Natural killer cell treated with Interleukin-12 subunit alpha and Interleukin-12 subunit beta and Interleukin-15 and Interleukin-18, amount 100 ng/mL, for 72 hours (primary cell): Measurements from ENCODE around the gene PCARE. TPM values are rescaled to one million over a fixed set of nuclear protein-coding genes. Genes with fewer than 3 reads are reported as not detected.

Experiments used
- ATAC-seq, 2 donors: fragments of 150-1000 bp; cut with Tn5 transposase in 1 of 2; sonication (Bioruptor Pico), chemical (Tn5 transposase) in 1 of 2; 2 replicates each; pipeline ENCODE4 v1.10.0; 2021
- DNase-seq: peaks from one replicate; pipeline ENCODE4 v3.0.0; 2022; ENCODE audit warnings: low spot score
- H3K27ac Mint-ChIP-seq, 2 donors: 1 replicate in 1 of 2; 2 replicates in 1 of 2; pipeline ENCODE4 v1.8.0; 2022; ENCODE audit warnings: mixed read lengths in 2 of 2, mild to moderate bottlenecking in 1 of 2, moderate library complexity in 1 of 2
- H3K27me3 Mint-ChIP-seq, 2 donors: 1 replicate in 1 of 2; 2 replicates in 1 of 2; pipeline ENCODE4 v1.8.0; 2022; ENCODE audit warnings: mixed read lengths in 2 of 2
- H3K36me3 Mint-ChIP-seq: one replicate; pipeline ENCODE4 v1.8.0; 2022; ENCODE audit warnings: mixed read lengths
- H3K4me1 Mint-ChIP-seq, 2 donors: 1 replicate in 1 of 2; 2 replicates in 1 of 2; pipeline ENCODE4 v1.8.0; 2022; ENCODE audit warnings: low read depth in 2 of 2, mixed read lengths in 2 of 2, mild to moderate bottlenecking in 1 of 2
- H3K4me3 Mint-ChIP-seq: one replicate; pipeline ENCODE4 v1.8.0; 2022; ENCODE audit warnings: mixed read lengths
- H3K9me3 Mint-ChIP-seq: 2 replicates; pipeline ENCODE4 v1.8.0; 2022; ENCODE audit warnings: mixed read lengths
- total RNA-seq, 2 donors: library from RNA; stranded (reverse); gene quantifications; one replicate each; pipeline ENCODE4 v1.2.3, GENCODE V29; 2022

PCARE gene
- total RNA-seq, 2 donors from 2014 or later: not detected

- Mint-ChIP-seq H3K9me3 (no peaks in the 10 kb centered on the region), H3K27ac (no peak overlapping the region), H3K4me3 (no peak overlapping the region), H3K27me3 (no peaks in the 10 kb centered on the region), H3K4me1 (no peaks in the 10 kb centered on the region), H3K36me3 (no peaks in the 10 kb centered on the region)
- no peak for ATAC-seq
- DNase-seq: no peak
These were observed 10.5 kb downstream of the PCARE start for GRCh38 chr2:29063646-29064345.

DNA sequence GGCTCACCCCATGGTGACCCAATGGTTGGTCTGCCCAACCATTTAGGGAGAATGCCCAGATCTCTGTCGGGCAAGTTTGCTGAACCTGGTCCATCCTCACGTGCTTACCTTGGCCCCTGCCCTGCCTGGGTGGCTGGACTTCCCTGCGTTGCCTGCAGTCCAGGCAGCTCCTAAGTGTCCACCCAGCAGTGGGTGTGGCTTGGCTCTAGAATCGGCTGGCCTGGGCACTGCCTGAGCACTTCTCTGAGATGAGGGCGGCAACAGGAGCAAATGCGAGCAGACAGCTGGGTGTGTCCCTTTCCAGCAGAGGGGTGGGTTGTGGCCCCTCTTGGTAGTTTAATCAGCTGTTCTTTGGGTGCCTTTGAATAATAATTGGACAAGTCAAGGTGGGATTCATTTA, 11.3 kb downstream of the PCARE start:
- H3K27me3 Mint-ChIP-seq: no peaks in the 10 kb centered on the region
- H3K36me3 Mint-ChIP-seq: no peaks in the 10 kb centered on the region
- H3K9me3 Mint-ChIP-seq: no peaks in the 10 kb centered on the region
- no peak overlapping the region for H3K4me3 Mint-ChIP-seq
- no peaks in the 10 kb centered on the region for H3K4me1 Mint-ChIP-seq
- no peak for DNase-seq
- no peak for ATAC-seq
- no peak overlapping the region for H3K27ac Mint-ChIP-seq

DNA sequence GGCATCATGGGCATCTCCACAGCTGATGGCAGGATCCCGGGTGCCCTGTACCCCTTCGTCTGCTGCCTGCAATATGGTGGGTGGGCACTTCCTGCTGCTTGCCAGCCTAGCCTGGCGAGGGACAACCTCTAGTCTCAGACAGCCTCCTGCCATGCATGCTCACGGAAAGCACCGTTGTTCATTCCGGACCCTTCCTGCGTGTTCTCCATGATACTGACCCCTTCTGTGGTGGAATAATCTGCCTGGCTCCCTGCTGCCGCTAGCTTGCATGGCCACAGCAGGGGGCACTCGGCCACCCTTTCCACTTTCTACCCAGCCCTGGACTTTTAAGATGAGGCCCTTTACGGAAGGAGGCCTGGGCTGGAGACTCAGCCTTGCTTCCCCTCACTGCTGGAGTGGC, 12.0 kb downstream of the PCARE start:
- ATAC-seq (no peak), DNase-seq (no peak)
- no peaks in the 10 kb centered on the region for H3K36me3 Mint-ChIP-seq
- H3K27ac Mint-ChIP-seq: no peak overlapping the region
- no peaks in the 10 kb centered on the region for H3K27me3 Mint-ChIP-seq
- no peaks in the 10 kb centered on the region for H3K4me1 Mint-ChIP-seq
- H3K9me3 Mint-ChIP-seq: no peaks in the 10 kb centered on the region
- no peak overlapping the region for H3K4me3 Mint-ChIP-seq

DNA sequence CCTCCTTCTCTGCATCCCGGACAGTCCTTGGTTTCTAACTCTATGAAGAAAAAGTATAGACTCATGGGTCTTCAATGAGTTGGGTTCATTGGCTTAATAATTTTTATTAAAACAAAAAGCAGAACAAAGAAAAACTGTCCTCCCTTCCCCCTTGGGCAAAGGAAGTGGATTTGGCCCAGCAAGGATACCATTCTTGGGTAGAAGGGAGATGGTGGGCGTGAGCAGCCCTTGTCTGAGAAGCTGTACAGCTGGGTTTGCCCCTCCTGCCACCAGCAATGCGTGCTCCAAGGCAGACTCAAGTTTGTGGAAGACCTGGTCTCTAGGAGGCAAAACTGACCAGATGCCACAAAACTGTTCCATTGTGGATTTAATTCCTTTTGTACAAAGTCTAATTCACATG, 12.7 kb downstream of the PCARE start:
- no peaks in the 10 kb centered on the region for H3K9me3 Mint-ChIP-seq
- no peak for DNase-seq
- no peak overlapping the region for H3K4me3 Mint-ChIP-seq
- no peaks in the 10 kb centered on the region for H3K27me3 Mint-ChIP-seq
- H3K4me1 Mint-ChIP-seq: no peaks in the 10 kb centered on the region
- no peak for ATAC-seq
- H3K27ac Mint-ChIP-seq: no peak overlapping the region
- no peaks in the 10 kb centered on the region for H3K36me3 Mint-ChIP-seq

GRCh38 chr2:29061176-29061575, 13.1 kb downstream of the PCARE start:
- H3K27ac Mint-ChIP-seq: no peak overlapping the region
- H3K9me3 Mint-ChIP-seq: no peaks in the 10 kb centered on the region
- DNase-seq (no peak), ATAC-seq (no peak)
- H3K4me1 Mint-ChIP-seq: no peaks in the 10 kb centered on the region
- no peak overlapping the region for H3K4me3 Mint-ChIP-seq
- no peaks in the 10 kb centered on the region for H3K27me3 Mint-ChIP-seq
- H3K36me3 Mint-ChIP-seq: no peaks in the 10 kb centered on the region

DNA sequence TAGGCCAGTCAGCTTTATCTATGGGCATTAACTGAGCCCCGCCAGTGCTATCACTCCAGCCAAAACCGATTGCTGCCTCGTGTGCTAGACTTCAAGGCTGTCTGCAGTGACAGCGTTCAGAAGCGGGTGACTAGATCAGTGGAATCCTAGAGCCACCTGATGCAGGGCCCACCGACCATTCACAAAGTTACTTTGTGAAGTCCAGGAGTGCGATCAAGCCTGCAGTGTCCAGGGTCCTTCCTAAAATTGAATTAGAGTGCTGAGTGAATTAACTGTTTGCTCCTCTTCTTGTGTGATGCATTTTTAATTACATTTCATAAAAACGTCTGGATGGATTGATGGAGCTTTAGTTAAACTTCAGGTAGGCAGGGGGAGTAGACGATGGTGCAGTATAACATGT, 13.9 kb downstream of the PCARE start:
- no peak for ATAC-seq
- no peaks in the 10 kb centered on the region for H3K4me1 Mint-ChIP-seq
- no peaks in the 10 kb centered on the region for H3K27me3 Mint-ChIP-seq
- no peaks in the 10 kb centered on the region for H3K9me3 Mint-ChIP-seq
- no peak overlapping the region for H3K27ac Mint-ChIP-seq
- H3K36me3 Mint-ChIP-seq: no peaks in the 10 kb centered on the region
- no peak overlapping the region for H3K4me3 Mint-ChIP-seq
- no peak for DNase-seq

GRCh38 chr2:29059624-29060023, 14.7 kb downstream of the PCARE start:
- Mint-ChIP-seq H3K27me3 (no peaks in the 10 kb centered on the region), H3K9me3 (no peaks in the 10 kb centered on the region), H3K4me3 (no peak overlapping the region), H3K27ac (peak overlapping the region in 1 of 2 donors; percentile 47), H3K36me3 (no peaks in the 10 kb centered on the region), H3K4me1 (no peaks in the 10 kb centered on the region)
- DNase-seq: no peak
- no peak for ATAC-seq

GRCh38 chr2:29057006-29057405, 17.3 kb downstream of the PCARE start:
- H3K4me3 Mint-ChIP-seq: no peak overlapping the region
- no peaks in the 10 kb centered on the region for H3K9me3 Mint-ChIP-seq
- no peaks in the 10 kb centered on the region for H3K27me3 Mint-ChIP-seq
- no peak overlapping the region for H3K27ac Mint-ChIP-seq
- no peaks in the 10 kb centered on the region for H3K36me3 Mint-ChIP-seq
- no peak for ATAC-seq
- DNase-seq: no peak
- H3K4me1 Mint-ChIP-seq: no peaks in the 10 kb centered on the region

DNA sequence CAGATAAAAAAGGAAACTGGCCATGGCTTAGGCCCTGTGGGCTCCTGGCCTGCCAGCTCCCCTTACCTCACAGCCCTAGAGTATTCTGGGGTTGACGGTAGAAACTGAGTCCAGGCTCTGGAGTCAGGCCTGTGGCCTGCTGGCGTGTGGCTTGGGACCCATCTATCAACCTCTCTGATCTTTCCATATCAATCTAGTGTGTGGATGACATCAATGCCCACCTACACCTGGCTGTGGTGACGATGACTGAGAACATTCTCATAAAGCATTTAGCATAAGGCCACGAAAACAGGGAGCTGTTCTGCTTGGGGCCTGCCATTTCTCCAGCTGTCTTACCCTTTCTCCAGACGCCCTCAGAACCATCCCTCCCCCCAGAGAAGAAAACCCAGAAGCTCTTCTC, 17.9 kb downstream of the PCARE start:
- H3K9me3 Mint-ChIP-seq: no peaks in the 10 kb centered on the region
- H3K27ac Mint-ChIP-seq: peak overlapping the region in 1 of 2 donors; percentile 54
- no peaks in the 10 kb centered on the region for H3K36me3 Mint-ChIP-seq
- H3K27me3 Mint-ChIP-seq: no peaks in the 10 kb centered on the region
- DNase-seq (no peak), ATAC-seq (no peak)
- H3K4me3 Mint-ChIP-seq: no peak overlapping the region
- no peaks in the 10 kb centered on the region for H3K4me1 Mint-ChIP-seq

DNA sequence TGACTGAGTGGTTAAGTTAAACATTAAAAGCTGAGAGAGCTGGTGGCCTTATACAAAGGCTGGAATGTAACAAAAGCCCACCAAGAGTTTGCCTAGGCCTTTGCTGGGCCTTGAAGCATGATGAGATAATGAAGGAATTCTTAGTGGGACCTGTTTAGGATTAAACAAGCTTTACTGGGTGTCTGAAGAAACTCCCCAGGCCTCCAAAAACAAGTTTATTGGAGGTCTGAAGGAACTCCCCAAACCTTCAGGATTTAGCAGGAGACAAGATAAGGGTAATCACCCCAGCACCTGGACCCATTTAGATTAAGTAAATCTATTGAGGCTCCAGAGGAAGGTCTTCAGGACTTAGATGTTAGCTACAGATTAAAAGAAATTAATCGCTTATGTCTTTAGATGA, 18.7 kb downstream of the PCARE start:
- Mint-ChIP-seq H3K4me3 (no peak overlapping the region), H3K4me1 (no peaks in the 10 kb centered on the region), H3K27me3 (no peaks in the 10 kb centered on the region), H3K27ac (no peak overlapping the region), H3K9me3 (no peaks in the 10 kb centered on the region), H3K36me3 (no peaks in the 10 kb centered on the region)
- ATAC-seq: no peak
- DNase-seq: no peak

- no peaks in the 10 kb centered on the region for H3K9me3 Mint-ChIP-seq
- ATAC-seq (no peak), DNase-seq (no peak)
- H3K27ac Mint-ChIP-seq: no peak overlapping the region
- H3K4me3 Mint-ChIP-seq: no peak overlapping the region
- no peaks in the 10 kb centered on the region for H3K4me1 Mint-ChIP-seq
- H3K27me3 Mint-ChIP-seq: no peaks in the 10 kb centered on the region
- no peaks in the 10 kb centered on the region for H3K36me3 Mint-ChIP-seq
These were observed 19.9 kb downstream of the PCARE start for GRCh38 chr2:29054430-29054829.

DNA sequence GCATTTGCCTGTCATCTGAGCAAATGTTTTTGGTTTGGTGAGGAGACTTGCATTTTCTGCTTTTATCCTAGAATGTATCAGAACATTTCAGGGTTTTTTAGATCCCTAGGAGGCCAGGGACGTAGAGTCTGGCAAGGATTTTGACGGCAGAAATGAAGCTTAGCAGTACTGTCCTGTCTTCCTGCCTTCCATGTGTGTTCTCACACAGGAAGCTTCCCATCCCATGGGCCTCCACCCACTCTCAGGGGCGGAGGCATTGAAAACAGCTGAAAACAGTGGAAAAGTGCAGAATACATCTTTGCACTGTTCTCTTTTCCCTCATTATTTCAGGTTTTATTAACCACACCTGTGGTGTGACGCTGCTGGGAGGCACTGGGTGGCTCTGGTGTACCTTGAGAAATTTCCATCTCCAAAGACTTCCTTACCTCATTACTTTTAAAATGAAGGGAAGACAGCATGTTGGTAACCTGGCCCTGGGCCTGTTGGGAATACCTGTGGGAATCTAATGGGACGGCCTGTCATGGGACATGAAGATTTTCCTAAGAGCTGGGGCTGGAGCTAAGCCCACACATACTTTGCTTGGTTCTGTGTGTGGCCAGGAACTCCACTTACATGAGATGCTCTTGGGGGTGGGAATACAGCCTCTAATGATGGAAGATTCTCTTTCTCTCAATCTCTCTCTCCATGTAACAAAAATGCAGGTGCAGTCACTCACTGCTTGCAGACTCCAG, 20.5 kb downstream of the PCARE start:
- H3K9me3 Mint-ChIP-seq: no peaks in the 10 kb centered on the region
- no peaks in the 10 kb centered on the region for H3K27me3 Mint-ChIP-seq
- no peak overlapping the region for H3K4me3 Mint-ChIP-seq
- ATAC-seq: no peak
- no peaks in the 10 kb centered on the region for H3K4me1 Mint-ChIP-seq
- no peak overlapping the region for H3K27ac Mint-ChIP-seq
- no peak for DNase-seq
- no peaks in the 10 kb centered on the region for H3K36me3 Mint-ChIP-seq

DNA sequence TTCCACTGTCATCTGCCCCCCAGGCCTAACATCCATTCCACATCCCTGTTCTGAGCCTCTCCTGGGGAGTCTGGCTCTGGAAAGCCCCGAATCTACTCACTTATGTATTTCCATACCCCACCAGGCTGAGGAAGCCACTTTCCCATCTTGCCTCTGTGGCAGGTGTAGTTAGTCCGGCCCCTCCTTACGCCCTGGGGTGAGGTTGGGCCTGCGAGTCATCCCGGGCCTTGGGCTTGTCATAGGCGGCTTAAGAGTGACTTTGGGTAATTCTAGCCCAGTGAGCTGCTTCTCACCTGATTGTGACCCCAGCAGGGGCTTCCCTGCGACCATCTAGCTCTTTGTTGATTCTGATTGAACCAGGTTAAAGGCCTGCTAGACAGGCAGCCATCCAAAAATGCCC, 21.1 kb downstream of the PCARE start:
- Mint-ChIP-seq H3K9me3 (no peaks in the 10 kb centered on the region), H3K27me3 (no peaks in the 10 kb centered on the region), H3K27ac (no peak overlapping the region), H3K36me3 (no peaks in the 10 kb centered on the region), H3K4me1 (no peaks in the 10 kb centered on the region), H3K4me3 (no peak overlapping the region)
- ATAC-seq: no peak
- no peak for DNase-seq

GRCh38 chr2:29052807-29053206, 21.5 kb downstream of the PCARE start:
- no peak for ATAC-seq
- Mint-ChIP-seq H3K36me3 (no peaks in the 10 kb centered on the region), H3K9me3 (no peaks in the 10 kb centered on the region), H3K27ac (no peak overlapping the region), H3K4me1 (no peaks in the 10 kb centered on the region), H3K27me3 (no peaks in the 10 kb centered on the region), H3K4me3 (no peak overlapping the region)
- no peak for DNase-seq

DNA sequence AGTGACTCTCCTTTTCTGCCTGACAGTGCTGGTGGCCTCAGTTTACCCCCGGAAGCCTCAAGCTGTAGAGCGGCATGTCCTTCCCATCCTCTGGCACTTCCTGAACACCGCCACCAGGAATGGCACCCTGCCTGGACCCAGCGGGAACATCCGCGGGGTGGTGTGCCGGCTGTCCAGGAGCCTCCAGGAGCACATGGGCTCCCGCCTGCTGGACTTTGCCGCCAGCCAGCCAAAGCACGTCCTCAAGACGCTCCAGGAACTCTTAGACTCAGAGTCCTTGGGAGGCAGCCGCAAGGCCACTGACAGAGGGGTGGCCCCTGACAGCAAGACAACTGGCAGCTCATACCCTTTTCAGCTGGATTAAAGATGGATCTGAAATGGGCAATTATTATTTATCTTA, 22.6 kb downstream of the PCARE start:
- Mint-ChIP-seq H3K4me1 (peaks cover 0 to 3% of the 10 kb centered on the region in 2 donors), H3K27ac (no peak overlapping the region), H3K36me3 (no peaks in the 10 kb centered on the region), H3K4me3 (no peak overlapping the region), H3K27me3 (no peaks in the 10 kb centered on the region), H3K9me3 (no peaks in the 10 kb centered on the region)
- ATAC-seq (no peak), DNase-seq (no peak)
